GM21737 (cell line): Measurements from ENCODE around the gene SPOCK2.

ENCODE experiments used
- ATAC-seq: cut with Tn5 transposase; IDR thresholded peaks from one replicate; pipeline ENCODE4 v1.9.1; 2021; ENCODE audit warnings: mild to moderate bottlenecking, moderate library complexity; ENCODE audit not compliant: unreplicated experiment

Gene SPOCK2

DNA sequence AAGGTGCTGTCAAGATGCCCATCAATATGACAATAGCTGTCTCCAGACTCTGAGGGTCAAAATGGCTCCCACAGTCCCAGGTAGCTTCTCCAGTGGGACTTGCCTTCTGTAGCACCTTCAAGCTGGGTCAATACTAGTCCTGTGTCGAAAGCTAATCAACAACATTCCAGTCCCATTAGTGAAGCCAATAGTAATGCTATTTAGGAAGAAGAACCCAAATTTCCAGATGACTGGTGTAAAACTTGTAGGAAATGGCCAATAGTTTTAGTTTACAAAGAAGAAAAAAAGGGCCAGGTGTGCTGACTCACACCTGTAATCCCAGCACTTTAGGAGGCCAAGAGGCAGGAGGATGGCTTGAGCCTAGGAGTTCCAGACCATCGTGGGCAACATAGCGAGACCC lies 2.0 kb upstream of the SPOCK2 start:
- no peak for ATAC-seq

DNA sequence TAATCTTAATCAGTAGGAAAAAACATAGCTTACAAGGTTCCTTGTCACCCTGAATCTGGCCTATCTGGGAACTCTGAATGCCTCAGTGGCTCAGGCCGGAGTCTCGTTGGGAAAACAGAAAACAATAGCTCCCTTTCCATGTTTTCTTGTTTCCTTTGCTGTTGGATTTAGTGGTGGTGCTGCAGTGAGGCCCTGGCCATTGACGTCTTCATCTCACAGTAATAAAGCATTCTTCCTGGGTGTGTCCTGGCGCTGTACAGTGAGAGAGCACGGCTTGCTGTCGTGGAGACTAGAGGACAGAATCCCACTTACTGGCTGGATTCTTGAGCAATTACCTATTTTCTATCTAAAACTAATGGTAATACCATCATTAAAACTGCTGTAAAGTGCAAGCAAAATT lies 1.3 kb upstream of the SPOCK2 start:
- ATAC-seq, result no peak

DNA sequence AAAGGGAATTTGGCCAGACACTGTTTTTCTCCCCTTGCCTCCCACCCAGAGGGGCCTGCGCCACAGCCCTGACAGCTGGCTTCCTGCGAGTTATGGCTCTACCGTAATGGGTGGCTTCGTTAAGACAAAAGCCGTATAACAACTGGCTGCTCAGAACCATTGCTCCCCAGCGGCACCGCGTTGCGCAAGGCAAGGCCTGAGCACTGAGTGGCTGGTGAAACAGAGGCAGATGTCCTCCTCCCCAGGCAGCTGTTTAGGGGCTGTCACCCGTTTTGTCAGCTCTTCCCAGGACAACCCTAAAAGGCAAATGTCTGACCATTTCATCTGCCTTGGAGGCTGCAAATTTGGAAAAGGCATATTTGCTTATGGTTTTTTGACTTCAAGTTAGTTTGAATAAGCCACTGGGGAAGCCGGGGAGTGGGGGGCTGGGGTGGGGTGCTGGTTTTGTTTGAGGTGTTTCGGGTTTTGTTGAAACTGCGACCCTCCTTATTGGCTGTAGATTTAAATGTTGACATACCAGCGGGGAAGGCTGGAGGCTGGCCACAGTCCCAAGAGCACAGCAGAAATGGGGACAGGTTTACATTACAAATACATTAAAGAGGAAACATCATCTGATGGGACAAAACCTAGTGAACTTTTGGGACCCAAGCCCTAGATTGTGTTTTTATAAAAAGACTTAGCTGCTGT lies 681 bp upstream of the SPOCK2 start:
- no peak for ATAC-seq

DNA sequence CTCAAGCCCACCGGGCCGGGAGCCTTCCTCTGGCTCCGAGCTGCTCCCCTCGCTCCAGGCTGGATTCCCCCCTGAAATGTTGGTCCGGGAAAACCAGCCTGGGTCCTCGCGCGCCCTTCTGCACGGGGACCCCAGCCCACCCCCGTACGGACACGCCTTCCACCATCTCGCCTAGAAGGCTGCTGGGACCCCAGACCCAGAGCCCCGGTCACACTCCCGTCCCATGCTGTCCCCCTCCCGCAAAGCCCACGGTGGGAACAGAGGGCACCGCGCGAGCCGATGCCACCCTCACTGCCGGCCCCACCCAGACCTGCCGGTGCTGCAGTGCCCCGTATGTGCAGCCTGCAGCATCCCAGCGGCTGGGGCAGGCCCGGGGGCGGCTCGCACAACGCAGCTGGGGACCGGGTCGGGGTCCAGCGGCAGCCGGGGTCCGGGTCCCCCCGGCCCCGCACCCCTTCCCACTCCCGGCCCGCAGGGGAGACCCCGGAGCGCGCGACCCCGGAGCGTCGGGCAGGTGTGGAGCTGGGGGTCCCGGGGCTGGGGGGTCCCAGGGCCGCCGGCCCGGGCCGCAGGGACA lies 871 bp downstream of the SPOCK2 start:
- no peak for ATAC-seq

DNA sequence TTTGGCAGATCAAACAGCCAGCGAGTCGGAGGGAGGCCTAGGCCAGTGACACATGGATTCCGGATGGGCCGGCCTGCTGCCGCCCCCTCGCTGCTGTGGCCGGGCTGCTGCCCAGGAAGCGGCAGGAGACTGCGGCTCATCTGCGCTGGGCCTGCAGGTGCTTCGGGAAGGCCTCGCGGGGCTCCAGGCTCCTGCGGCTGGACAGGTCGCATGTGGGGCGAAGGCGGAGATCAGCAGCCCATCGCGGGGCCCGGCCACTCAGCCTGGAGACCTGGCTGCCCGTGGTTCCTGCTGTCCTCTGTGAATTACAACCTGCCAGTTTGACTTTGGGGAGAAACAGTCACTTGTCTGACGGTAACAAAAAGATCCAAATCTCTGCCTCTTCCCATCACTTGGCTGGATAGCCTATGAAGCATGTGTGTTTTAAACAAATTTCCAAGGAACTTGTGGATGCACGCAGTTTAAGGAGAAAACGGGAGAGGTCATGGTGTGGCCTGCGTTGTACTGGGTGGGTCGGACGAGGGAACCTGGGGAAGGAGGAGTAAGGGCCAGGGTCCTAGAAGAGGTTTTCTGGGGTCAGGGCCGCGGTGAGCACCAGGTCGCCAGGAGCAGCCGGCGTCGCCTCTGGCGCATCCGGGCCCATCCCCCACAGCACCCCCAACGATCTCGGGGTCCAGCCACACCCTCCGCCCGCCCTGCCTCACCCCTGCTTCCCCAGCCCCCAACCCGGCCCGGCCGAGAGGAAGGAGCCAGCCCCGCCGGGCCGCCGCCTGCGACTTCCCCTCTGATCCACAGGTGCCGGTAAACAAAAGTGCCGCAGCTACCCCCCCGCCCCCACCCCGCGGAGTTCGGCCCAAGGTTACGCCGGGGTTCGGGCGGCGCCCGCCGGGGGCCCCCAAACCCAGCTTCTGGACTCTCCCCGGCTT lies 1.6 kb downstream of the SPOCK2 start:
- no peak for ATAC-seq

DNA sequence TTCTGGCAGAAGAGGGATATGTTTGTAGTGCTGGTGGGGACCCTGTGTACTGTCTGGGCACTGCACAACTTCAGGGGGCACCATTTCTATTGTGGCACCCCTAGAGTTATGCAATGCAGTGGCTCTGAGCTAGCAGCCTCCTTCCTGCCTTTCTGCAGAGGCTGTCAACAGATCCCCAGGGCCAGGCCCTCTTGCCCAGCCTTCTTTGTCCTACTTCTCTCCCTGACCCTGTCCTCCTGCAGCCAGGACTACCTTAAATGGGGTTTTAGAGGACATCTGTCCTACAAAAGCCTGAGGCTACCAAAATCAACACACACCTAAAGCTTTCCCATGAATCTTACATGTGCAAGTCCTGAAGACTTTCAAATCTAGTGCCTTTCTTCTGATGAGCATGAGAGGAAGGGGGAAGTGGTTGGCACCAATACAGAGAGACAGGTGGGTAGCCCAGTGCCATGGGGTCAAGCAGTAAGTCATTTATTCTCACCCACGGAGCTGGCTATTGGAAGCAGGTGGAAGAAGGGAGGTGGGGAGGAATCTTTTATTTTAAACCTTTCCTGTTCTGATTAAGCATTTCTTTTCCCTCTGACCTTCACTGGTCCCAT lies 2.4 kb downstream of the SPOCK2 start:
- ATAC-seq, result no peak

DNA sequence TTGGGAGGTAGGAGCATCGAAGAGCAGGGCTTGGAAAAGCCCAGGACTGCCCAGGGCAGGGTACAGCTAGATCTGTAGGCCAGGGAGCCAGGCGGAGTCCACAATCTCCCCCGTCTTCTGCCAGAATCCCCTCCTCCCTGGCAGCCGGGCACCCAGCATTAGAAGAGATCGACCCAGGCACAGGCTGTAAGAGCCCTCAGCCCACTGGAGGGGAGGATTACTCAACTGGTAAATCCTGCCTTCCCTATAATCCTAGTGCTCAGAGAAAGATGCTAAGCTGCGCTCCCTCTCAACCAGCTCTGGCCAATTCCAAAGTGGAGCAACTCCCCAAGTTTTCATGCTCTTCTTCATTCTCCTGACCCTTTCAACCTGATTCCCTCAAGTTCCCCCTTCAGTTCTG lies 3.2 kb downstream of the SPOCK2 start:
- ATAC-seq, result no peak

DNA sequence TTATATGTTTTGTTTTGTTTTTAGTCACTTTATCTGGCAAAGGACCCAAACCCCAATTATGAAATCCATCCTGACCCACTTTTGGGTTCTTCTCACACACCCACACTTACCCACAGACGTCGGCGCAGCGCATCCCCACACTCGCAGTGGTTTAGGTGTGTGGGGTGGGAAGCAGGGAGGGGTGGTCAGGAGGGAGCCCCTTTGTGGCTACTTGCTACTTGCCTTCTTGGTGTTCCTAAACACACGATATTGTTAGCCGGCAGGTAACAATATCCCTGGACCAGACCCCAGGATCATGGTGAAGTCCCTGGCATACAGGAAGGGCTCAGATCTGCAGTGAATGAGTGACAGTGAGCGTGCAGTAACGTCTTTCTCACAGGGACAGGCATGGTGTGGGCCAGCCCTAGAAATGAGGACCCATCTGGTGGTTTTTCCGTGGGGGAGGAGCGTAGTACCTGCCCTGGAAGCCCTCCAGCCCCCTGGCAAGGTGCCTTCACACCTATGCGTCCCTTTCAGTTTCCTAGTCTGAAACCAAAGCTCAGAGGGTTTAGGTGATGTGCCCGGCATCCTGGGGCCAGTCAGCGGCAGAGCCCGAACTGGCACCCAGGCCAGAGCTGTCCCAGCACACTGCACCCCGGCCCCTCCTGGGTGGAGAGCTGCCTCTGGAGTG lies 4.4 kb downstream of the SPOCK2 start:
- ATAC-seq, result no peak

DNA sequence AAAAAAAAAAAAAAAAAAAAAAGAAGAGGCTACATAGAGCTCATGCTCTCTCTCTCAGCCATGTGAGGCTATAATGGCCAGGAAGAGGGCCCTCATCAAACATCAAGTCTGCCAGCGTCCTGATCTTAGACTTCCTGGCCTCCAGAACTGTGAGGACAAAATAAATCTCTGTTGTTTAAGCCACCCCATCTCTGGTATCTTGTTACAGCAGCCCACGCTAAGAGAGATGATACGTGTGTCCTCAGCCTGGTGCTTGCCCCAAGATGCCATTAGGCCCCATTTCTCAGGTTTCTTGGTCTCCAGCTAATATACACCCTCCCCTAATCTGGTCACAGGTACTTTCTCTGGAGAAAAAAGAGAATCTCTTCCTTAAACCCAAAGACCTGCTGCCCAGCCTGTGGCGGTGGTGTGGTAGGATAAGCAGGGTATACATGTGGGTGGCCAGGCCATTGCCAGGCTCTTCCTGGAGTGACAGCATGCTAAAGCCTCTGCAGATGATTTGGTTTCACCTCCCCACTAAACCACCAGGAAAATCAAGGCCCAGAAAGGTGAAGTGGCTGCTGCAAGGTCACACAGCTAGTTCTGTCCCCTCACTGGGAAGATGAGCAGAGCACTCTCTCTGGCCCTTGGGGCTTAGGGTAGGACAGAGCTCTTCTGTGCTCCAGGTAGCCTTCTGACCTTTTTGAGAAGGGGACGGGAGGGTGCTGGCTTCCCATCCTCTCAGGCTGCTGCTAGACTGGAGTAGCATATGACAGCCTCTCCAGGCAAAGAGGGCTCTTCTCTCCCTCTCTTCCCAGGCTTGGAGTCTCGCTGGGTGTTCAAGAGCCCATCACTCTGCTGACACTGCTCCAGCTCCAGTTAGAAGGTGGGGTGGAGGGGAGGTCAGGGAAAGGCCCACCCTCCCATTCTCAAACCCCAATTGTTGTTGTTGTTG lies 5.2 kb downstream of the SPOCK2 start:
- no peak for ATAC-seq

DNA sequence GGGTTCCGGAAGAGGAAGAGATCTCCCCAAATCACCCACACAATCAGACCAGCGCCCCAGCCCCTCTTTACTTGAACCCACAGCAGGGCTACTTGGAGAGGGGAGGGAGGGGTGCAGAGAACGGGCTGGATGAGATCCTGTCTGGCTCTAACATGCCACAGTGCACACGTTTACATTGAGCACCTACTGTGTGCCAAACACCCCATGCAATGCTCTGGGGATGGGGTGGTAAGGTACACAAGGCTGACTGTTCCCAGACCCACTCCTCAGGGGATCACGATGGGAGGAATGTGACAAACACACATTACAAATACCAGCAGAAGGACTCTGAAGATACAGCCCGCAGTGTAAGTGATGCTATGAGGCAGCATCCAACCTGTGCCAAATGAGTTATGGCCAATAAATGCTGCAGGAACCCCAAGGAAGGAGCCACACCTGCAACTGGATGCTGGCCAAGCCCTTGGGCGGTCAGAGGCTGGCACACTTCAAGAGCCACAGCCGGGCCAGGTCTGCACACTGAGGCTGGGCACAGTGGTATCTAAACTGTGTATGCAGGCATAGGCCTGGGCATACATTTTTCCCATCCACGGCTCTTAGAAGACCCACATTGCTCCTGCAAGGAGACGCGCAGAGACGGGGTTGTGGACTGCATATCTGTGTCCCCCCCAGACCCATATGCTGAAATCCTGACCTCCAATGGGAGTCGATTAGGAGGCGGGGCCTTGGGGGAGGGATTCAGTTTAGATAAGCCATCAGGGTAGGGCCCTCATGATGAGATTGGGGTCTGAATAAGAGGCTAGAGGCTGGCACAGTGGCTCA lies 6.4 kb downstream of the SPOCK2 start:
- no peak for ATAC-seq

DNA sequence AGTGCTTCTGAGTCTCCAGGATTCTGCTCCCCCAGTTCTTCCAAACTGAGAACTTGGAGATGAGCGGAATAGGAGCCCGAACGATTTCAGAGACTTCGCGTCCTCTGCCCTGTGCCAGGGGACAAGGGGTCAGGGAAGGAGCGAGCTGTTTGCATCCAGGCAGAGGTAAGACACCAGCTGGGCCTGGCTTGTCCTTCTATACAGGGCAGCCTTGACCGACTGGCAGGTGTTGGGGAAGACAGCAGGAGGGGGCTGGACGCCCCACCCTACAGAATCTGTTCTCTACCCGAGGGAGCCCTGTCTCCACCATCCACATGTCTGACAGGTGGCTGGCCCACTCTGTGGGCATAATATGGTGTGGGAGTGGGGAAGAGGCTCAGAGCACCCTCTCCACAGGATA lies 7.1 kb downstream of the SPOCK2 start:
- ATAC-seq, result no peak

DNA sequence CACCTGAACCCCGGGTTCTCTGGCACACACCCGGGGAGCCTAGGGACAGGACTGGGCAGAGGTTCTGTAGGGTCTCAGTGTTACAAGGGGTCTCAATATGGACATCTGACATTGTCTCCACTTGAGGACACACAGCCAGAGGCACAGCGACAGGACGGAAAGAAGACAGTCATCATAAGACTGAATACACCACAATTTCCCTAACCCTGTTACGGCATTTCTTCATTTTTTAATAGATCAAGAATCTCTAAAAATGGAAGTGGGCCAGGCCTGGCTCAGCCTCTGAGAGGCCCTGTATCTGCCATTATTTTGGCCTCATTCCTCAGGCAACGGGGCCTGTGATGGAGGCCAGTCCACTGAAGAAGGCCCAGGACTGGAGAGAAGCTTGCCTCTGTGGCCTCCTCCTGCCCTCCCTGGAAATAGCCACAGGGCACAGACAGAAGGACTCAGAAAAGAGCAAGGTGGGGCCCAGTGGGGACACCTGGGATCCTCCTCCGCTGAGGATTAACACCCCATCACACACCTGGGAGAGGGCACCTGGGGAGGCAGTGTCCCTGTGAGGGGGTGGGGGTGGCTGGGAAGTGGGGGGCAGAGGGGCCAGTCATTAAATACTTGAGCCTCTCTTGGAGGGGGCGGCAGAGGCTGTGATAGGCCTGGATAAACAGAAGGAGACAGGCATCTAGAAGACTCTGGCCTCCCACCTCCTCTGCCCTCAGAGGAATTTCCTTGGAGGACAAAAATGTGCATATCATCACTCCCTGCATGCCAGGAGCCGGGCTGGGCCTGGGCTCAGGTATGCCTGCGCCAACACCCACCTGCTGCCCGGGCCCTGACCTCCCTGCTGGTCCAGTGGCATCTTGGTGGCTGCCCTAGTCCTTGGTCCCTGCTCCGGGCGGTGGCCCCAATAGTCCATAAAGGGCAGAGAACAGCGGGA lies 8.0 kb downstream of the SPOCK2 start:
- no peak for ATAC-seq

DNA sequence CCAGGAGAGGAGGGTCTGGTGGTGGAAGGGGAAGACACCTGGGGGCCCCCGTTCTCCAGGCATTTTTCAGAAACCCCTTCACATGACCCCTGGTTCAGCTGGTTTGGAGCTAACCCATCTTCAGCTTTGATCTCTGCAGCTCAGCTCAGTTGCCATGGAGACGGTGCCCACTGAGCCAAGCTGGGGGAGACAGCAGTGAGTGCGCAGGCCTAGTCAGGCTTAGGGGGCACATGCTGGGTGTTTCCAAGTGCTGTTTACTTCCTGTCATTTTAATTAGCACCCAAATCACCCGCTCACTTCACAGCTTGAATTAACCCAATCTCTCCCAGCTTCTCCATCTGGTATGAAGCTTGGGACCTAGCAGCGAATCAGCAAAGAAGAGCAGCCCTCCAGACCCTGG lies 9.0 kb downstream of the SPOCK2 start:
- ATAC-seq, result no peak

DNA sequence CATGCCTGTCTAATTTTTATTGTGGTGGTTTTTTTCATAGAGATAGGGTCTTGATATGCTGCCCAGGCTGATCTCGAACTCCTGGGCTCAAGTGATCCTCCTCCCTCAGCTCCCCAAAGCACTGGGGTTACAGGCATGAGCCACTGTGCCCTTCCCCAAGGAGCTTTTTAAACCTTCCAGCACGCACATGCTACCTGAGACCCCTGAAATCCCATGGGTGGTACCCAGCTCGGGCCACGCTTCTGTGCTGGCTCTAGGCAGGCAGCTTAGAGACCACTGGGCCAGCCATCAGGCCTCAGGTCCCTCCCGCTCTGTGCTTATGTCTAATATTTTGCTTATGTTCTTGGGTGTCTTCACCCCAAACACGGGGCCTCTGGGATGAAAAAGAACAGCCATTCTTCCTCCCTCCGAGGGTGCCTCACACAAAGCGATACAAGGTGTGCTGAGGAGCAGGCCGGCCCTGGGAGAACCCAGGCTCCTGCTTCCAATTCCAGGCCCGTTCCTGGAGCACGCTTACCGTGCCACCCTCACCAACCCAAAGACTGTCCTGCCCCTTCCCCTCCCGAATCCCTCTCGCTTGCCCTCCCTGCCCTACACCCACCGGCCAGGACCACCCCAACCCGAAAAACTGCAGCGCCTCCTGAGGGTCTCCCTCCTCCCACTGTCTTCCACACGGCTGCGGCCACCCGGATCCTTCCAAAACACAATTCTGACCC lies 10.9 kb downstream of the SPOCK2 start:
- no peak for ATAC-seq

DNA sequence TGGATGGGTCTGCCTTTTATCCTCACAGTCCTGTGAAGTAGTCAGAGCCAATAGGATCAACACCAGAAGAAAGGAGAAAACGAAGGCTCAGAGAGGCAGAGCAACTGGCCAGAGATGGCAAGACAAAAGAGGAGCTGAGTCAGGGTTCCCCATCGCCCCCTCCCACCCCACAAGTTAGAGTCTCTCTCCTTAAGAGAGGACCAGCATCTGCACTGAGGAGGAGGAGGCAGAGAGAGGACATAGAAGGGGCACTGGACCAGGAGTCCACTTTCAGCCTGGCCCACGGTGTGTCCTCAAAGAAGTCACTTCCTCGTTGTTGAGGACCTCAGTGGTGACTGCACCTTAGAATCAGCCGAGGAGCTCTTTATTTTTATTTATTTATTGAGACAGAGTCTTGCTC lies 11.6 kb downstream of the SPOCK2 start:
- no peak for ATAC-seq

DNA sequence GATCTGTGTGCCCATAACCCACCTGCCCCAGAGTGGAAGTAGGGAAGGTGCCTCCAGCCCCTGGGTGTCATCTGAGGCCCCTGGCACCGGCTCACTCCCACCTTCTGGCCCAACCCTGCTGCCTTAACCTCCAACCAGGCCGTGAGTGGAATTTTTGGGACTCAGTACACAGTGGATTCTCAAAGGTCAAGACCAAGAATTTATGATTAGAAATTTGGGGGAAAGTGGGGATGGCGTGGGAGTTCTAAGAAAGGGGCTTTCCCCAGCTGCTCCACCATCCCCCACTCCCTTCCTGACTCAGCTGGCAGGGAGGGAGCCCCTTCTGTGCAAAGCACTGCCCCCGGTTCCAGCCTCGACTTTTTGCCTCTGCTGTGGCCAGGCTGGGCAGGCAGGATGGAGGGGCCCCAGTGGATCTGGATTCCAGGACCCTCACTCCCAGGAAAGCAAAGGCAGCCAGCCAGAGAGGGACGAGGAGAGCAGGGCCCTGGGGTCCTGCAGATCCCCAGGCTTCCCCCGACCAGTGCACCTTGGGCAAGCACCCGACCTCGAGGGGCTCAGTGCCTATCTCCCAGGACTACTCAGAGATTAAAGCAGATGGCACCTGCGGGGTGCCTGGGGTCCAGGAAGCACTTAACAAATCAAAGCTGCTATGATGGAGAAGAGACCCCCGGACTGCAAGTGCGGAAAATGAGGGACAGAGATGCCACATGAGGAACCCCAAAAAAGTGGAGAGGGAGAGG lies 12.8 kb downstream of the SPOCK2 start:
- ATAC-seq, result no peak
